ENCODE measurements around the gene SPRR2B.

The SPRR2B gene

GRCh38 chr1:153099461-153100045 is 28.1 kb upstream of the SPRR2B start:
- in situ Hi-C loops (cut with MboI; ENCODE audit: low sequenced_read_pairs, unreplicated experiment): no loop called here
- DNase-seq (ENCODE audit: low spot score): no peak
- no peak for TF ChIP-seq CTCF (IDR thresholded peaks at IDR 0.05; ENCODE audit: borderline replicate concordance, control extremely low read depth, extremely low read depth, insufficient read depth, missing control alignments)

GRCh38 chr1:153095764-153096163 is 24.4 kb upstream of the SPRR2B start:
- TF ChIP-seq CTCF (IDR thresholded peaks at IDR 0.05; ENCODE audit: borderline replicate concordance, control extremely low read depth, extremely low read depth, insufficient read depth, missing control alignments): no peak
- no peak for DNase-seq (ENCODE audit: low spot score)
- in situ Hi-C loops (cut with MboI; ENCODE audit: low sequenced_read_pairs, unreplicated experiment): no loop called here

- in situ Hi-C loops (cut with MboI; ENCODE audit: low sequenced_read_pairs, unreplicated experiment): no loop called here
- no peak for DNase-seq (ENCODE audit: low spot score)
- no peak for TF ChIP-seq CTCF (IDR thresholded peaks at IDR 0.05; ENCODE audit: borderline replicate concordance, control extremely low read depth, extremely low read depth, insufficient read depth, missing control alignments)
Measured at GRCh38 chr1:153094426-153094825, 23.0 kb upstream of the SPRR2B start, which contains the start of gene SPRR2E. Gene SPRR2E (minus strand): TSS chr1:153094526. CDS start chr1:153093751, 775 bp downstream.

GRCh38 chr1:153087652-153088051 is 16.2 kb upstream of the SPRR2B start:
- in situ Hi-C loops (cut with MboI; ENCODE audit: low sequenced_read_pairs, unreplicated experiment): no loop called here
- DNase-seq (ENCODE audit: low spot score): no peak
- TF ChIP-seq CTCF (IDR thresholded peaks at IDR 0.05; ENCODE audit: borderline replicate concordance, control extremely low read depth, extremely low read depth, insufficient read depth, missing control alignments): no peak

GRCh38 chr1:153081736-153082135 is 10.3 kb upstream of the SPRR2B start:
- DNase-seq (ENCODE audit: low spot score): no peak
- no peak for TF ChIP-seq CTCF (IDR thresholded peaks at IDR 0.05; ENCODE audit: borderline replicate concordance, control extremely low read depth, extremely low read depth, insufficient read depth, missing control alignments)
- in situ Hi-C loops (cut with MboI; ENCODE audit: low sequenced_read_pairs, unreplicated experiment): no loop called here

- no peak for TF ChIP-seq CTCF (IDR thresholded peaks at IDR 0.05; ENCODE audit: borderline replicate concordance, control extremely low read depth, extremely low read depth, insufficient read depth, missing control alignments)
- no peak for DNase-seq (ENCODE audit: low spot score)
- in situ Hi-C loops (cut with MboI; ENCODE audit: low sequenced_read_pairs, unreplicated experiment): no loop called here
Measured at GRCh38 chr1:153072806-153073726, 1.7 kb upstream of the SPRR2B start.

Measured in GM13976 (cell line).